ENCODE measurements around the gene TRIO.

Gene TRIO

GRCh38 chr5:14273207-14273767, 130.1 kb downstream of the TRIO start:
- Histone ChIP-seq H3K79me2 (ENCODE audit: control insufficient read depth, insufficient read depth, low read length, poor library complexity) (peaks cover 5% of the 10 kb centered on the region), H3K9me3 (ENCODE audit: insufficient read depth, low read depth, low read length) (no peaks in the 10 kb centered on the region), H2BK5ac (ENCODE audit: low read depth, low read length, poor library complexity) (no peak overlapping the region), H4K8ac (ENCODE audit: low read depth, low read length) (no peak overlapping the region), H3K4ac (ENCODE audit: low read depth, low read length) (no peak overlapping the region), H3K27me3 (ENCODE audit: insufficient read depth, low read length) (no peaks in the 10 kb centered on the region), H2AFZ (ENCODE audit: insufficient read depth, low read length, poor library complexity) (no peak overlapping the region), H3K9ac (ENCODE audit: low read length) (no peak overlapping the region), H2AK5ac (ENCODE audit: low read length) (no peak overlapping the region), H2BK12ac (ENCODE audit: low read length) (peak overlapping the region; percentile 30), H3K4me3 (ENCODE audit: low read depth, low read length) (no peak overlapping the region), H3K23ac (ENCODE audit: low read length) (no peak overlapping the region), H3K4me1 (ENCODE audit: control insufficient read depth in 1 of 2, insufficient read depth in 2 of 2, low read length in 2 of 2) (peaks cover 17 to 20% of the 10 kb centered on the region in 2 experiments), H4K91ac (ENCODE audit: low read depth, low read length) (no peak overlapping the region), H3K4me2 (ENCODE audit: low read length) (no peak overlapping the region), H3K18ac (ENCODE audit: low read length) (no peak overlapping the region), H3K14ac (ENCODE audit: low read length) (no peak overlapping the region), H2BK120ac (ENCODE audit: insufficient read depth, low read length, poor library complexity) (no peak overlapping the region), H3K27ac (ENCODE audit: low read depth, low read length) (no peak overlapping the region), H3K79me1 (ENCODE audit: low read length) (peaks cover 14% of the 10 kb centered on the region), H4K12ac (ENCODE audit: low read depth, low read length) (no peak overlapping the region), H3K36me3 (ENCODE audit: control insufficient read depth in 1 of 2, insufficient read depth in 2 of 2, low read length in 2 of 2) (peaks cover 3 to 4% of the 10 kb centered on the region in 2 experiments)
- no peak for DNase-seq
- no CpG with 5 or more reads among the region's 7 CpGs for WGBS (ENCODE audit: extremely low coverage, insufficient coverage, insufficient read length)

DNA sequence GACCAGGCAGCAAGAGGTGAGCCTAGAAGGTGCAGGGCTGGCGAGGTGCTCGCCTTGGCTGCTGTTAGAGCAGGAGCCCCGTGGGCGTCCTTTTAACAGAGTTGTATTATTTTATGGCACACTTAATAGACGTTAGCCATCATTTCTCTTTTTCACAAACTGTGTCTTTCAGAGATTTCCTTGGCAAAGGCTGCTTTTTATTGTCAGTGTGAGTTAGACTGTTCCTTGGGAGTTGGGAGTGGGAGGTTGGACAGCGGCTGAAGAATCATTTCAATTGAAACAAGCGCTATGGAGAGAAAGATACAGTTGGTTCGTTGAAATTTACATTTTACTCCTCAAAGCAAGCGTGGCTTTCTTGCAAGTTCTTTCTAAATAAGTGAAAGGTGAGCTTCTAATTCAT, 133.2 kb downstream of the TRIO start:
- H3K18ac ChIP-seq (ENCODE audit: low read length): peak overlapping the region; percentile 10
- no peak overlapping the region for H3K9ac ChIP-seq (ENCODE audit: low read length)
- no peak overlapping the region for H3K4me3 ChIP-seq (ENCODE audit: low read depth, low read length)
- peak overlapping the region; percentile 79 for H3K4ac ChIP-seq (ENCODE audit: low read depth, low read length)
- no peak overlapping the region for H2BK5ac ChIP-seq (ENCODE audit: low read depth, low read length, poor library complexity)
- no peak overlapping the region for H3K14ac ChIP-seq (ENCODE audit: low read length)
- H3K79me2 ChIP-seq (ENCODE audit: control insufficient read depth, insufficient read depth, low read length, poor library complexity): peaks cover 3% of the 10 kb centered on the region
- H3K36me3 ChIP-seq (ENCODE audit: control insufficient read depth in 1 of 2, insufficient read depth in 2 of 2, low read length in 2 of 2): peaks cover under 1 to 2% of the 10 kb centered on the region in 2 experiments
- no peak overlapping the region for H4K12ac ChIP-seq (ENCODE audit: low read depth, low read length)
- H2AFZ ChIP-seq (ENCODE audit: insufficient read depth, low read length, poor library complexity): no peak overlapping the region
- no peak overlapping the region for H2BK12ac ChIP-seq (ENCODE audit: low read length)
- no peak overlapping the region for H4K8ac ChIP-seq (ENCODE audit: low read depth, low read length)
- no peaks in the 10 kb centered on the region for H3K9me3 ChIP-seq (ENCODE audit: insufficient read depth, low read depth, low read length)
- H3K79me1 ChIP-seq (ENCODE audit: low read length): no peaks in the 10 kb centered on the region
- no peak overlapping the region for H2BK120ac ChIP-seq (ENCODE audit: insufficient read depth, low read length, poor library complexity)
- no peak overlapping the region for H3K4me2 ChIP-seq (ENCODE audit: low read length)
- H3K4me1 ChIP-seq (ENCODE audit: control insufficient read depth in 1 of 2, insufficient read depth in 2 of 2, low read length in 2 of 2): peaks cover 0 to 3% of the 10 kb centered on the region in 2 experiments
- H3K27me3 ChIP-seq (ENCODE audit: insufficient read depth, low read length): no peaks in the 10 kb centered on the region
- no CpG with 5 or more reads among the region's 9 CpGs for WGBS (ENCODE audit: extremely low coverage, insufficient coverage, insufficient read length)
- no peak for DNase-seq
- no peak overlapping the region for H3K23ac ChIP-seq (ENCODE audit: low read length)
- no peak overlapping the region for H3K27ac ChIP-seq (ENCODE audit: low read depth, low read length)
- H2AK5ac ChIP-seq (ENCODE audit: low read length): no peak overlapping the region
- H4K91ac ChIP-seq (ENCODE audit: low read depth, low read length): no peak overlapping the region

DNA sequence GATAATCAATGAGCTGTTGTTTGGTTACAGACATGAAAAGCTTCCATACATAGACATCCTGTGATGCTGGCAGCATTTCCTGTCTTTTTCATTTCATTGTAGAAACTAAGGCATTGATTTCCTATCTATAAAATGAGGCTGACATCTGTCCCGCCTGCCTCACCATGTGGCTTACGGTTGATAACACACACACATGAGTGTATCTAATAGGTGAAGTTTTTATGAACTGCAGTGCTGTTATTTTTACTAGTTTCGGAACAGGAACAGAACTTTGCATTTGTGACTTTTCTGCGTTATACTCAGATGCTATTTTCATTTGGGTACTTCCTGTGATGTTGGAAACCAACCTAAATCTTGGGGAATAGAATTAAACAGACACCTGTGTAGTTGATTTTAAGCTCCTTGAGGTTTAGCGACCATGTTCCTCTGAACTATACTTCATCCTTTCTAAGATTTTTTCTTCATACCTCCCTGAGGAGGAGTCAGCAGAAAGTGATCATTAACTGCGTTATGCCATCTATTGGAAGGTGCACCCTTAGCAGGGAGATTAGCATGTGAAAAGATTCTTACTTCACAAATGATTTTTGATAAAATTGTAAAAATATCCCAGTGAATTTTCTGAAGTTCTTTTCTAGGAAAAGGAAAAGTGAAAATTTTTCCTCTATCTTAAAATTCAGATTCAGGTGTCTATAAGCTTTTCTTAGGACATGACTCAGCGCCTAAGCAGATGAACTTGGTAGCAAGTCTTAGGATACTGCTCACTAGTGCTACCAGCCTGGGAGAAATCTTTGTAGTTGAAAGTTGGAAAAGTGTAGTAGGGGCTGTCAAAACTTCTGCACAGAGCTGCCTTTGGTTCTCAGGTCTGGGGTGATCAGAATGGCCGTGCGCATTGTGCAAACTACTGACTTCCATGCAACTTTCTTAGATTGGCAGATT, 134.5 kb downstream of the TRIO start:
- no CpG with 5 or more reads among the region's 9 CpGs for WGBS (ENCODE audit: extremely low coverage, insufficient coverage, insufficient read length)
- no peak overlapping the region for H3K4me2 ChIP-seq (ENCODE audit: low read length)
- H4K8ac ChIP-seq (ENCODE audit: low read depth, low read length): no peak overlapping the region
- H3K4me3 ChIP-seq (ENCODE audit: low read depth, low read length): no peak overlapping the region
- H3K9ac ChIP-seq (ENCODE audit: low read length): no peak overlapping the region
- H2BK12ac ChIP-seq (ENCODE audit: low read length): no peak overlapping the region
- no peak overlapping the region for H2BK5ac ChIP-seq (ENCODE audit: low read depth, low read length, poor library complexity)
- no peaks in the 10 kb centered on the region for H3K79me1 ChIP-seq (ENCODE audit: low read length)
- no peak overlapping the region for H3K14ac ChIP-seq (ENCODE audit: low read length)
- peak overlapping the region; percentile 75 for H3K18ac ChIP-seq (ENCODE audit: low read length)
- H3K4me1 ChIP-seq (ENCODE audit: control insufficient read depth in 1 of 2, insufficient read depth in 2 of 2, low read length in 2 of 2): peaks cover 0 to 3% of the 10 kb centered on the region in 2 experiments
- peak overlapping the region; percentile 85 for H3K4ac ChIP-seq (ENCODE audit: low read depth, low read length)
- H2AFZ ChIP-seq (ENCODE audit: insufficient read depth, low read length, poor library complexity): no peak overlapping the region
- no peak for DNase-seq
- H3K9me3 ChIP-seq (ENCODE audit: insufficient read depth, low read depth, low read length): no peaks in the 10 kb centered on the region
- no peak overlapping the region for H3K27ac ChIP-seq (ENCODE audit: low read depth, low read length)
- peaks cover 0 to 1% of the 10 kb centered on the region in 2 experiments for H3K36me3 ChIP-seq (ENCODE audit: control insufficient read depth in 1 of 2, insufficient read depth in 2 of 2, low read length in 2 of 2)
- H4K91ac ChIP-seq (ENCODE audit: low read depth, low read length): no peak overlapping the region
- H3K23ac ChIP-seq (ENCODE audit: low read length): no peak overlapping the region
- no peak overlapping the region for H2BK120ac ChIP-seq (ENCODE audit: insufficient read depth, low read length, poor library complexity)
- no peak overlapping the region for H4K12ac ChIP-seq (ENCODE audit: low read depth, low read length)
- no peak overlapping the region for H2AK5ac ChIP-seq (ENCODE audit: low read length)
- H3K27me3 ChIP-seq (ENCODE audit: insufficient read depth, low read length): no peaks in the 10 kb centered on the region
- H3K79me2 ChIP-seq (ENCODE audit: control insufficient read depth, insufficient read depth, low read length, poor library complexity): peaks cover 3% of the 10 kb centered on the region

DNA sequence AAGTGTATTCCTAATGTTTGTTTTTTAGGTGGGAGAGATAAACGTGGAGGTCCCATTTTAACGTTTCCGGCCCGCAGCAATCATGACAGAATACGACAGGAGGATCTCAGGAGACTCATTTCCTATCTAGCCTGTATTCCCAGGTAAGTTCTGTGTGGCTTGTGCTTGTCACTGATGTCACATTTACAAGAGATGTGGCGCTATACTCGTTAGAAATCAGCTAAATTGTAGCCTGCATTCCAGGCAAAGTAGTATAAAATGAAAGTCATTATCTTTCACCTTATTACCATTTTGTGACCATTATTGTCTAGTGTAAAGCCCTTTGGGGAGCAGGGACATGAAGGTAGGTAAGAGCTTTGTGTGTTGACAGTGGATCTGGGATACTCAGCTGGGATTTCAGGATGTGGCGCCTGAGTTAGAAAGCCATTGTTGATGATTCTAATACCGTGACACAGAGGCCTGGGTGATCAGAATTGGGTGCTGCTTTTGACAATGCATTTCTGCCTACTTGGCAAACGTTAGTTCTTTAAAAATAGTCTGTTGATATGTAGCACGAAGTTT, 137.2 kb downstream of the TRIO start:
- H3K4me1 ChIP-seq (ENCODE audit: control insufficient read depth in 1 of 2, insufficient read depth in 2 of 2, low read length in 2 of 2): peaks cover 3 to 11% of the 10 kb centered on the region in 2 experiments
- H2BK120ac ChIP-seq (ENCODE audit: insufficient read depth, low read length, poor library complexity): no peak overlapping the region
- no peak overlapping the region for H2BK12ac ChIP-seq (ENCODE audit: low read length)
- peaks cover 3% of the 10 kb centered on the region for H3K79me2 ChIP-seq (ENCODE audit: control insufficient read depth, insufficient read depth, low read length, poor library complexity)
- H3K9ac ChIP-seq (ENCODE audit: low read length): no peak overlapping the region
- no peak overlapping the region for H2BK5ac ChIP-seq (ENCODE audit: low read depth, low read length, poor library complexity)
- H4K12ac ChIP-seq (ENCODE audit: low read depth, low read length): no peak overlapping the region
- H3K79me1 ChIP-seq (ENCODE audit: low read length): no peaks in the 10 kb centered on the region
- no peak overlapping the region for H3K4me2 ChIP-seq (ENCODE audit: low read length)
- no peak overlapping the region for H4K8ac ChIP-seq (ENCODE audit: low read depth, low read length)
- no peak overlapping the region for H2AFZ ChIP-seq (ENCODE audit: insufficient read depth, low read length, poor library complexity)
- no peak overlapping the region for H2AK5ac ChIP-seq (ENCODE audit: low read length)
- H4K91ac ChIP-seq (ENCODE audit: low read depth, low read length): no peak overlapping the region
- no peak overlapping the region for H3K4ac ChIP-seq (ENCODE audit: low read depth, low read length)
- no CpG with 5 or more reads among the region's 11 CpGs for WGBS (ENCODE audit: extremely low coverage, insufficient coverage, insufficient read length)
- H3K14ac ChIP-seq (ENCODE audit: low read length): no peak overlapping the region
- peaks cover 0 to 1% of the 10 kb centered on the region in 2 experiments for H3K36me3 ChIP-seq (ENCODE audit: control insufficient read depth in 1 of 2, insufficient read depth in 2 of 2, low read length in 2 of 2)
- no peak overlapping the region for H3K27ac ChIP-seq (ENCODE audit: low read depth, low read length)
- no peak for DNase-seq
- H3K27me3 ChIP-seq (ENCODE audit: insufficient read depth, low read length): no peaks in the 10 kb centered on the region
- no peaks in the 10 kb centered on the region for H3K9me3 ChIP-seq (ENCODE audit: insufficient read depth, low read depth, low read length)
- H3K4me3 ChIP-seq (ENCODE audit: low read depth, low read length): no peak overlapping the region
- H3K23ac ChIP-seq (ENCODE audit: low read length): no peak overlapping the region
- no peak overlapping the region for H3K18ac ChIP-seq (ENCODE audit: low read length)

Data from trophoblast cell (in vitro differentiated cells and primary cell).